ENCODE measurements around the gene TMEM203. TPM values are rescaled to one million over a fixed set of nuclear protein-coding genes. Genes with fewer than 3 reads are reported as not detected.

The TMEM203 gene
- total and polyA plus RNA-seq, 2 of the 13 experiments (the other 11 are each of a cell fraction or from before 2014, with no cell fraction given), result 23.4 to 36.7 TPM

DNA sequence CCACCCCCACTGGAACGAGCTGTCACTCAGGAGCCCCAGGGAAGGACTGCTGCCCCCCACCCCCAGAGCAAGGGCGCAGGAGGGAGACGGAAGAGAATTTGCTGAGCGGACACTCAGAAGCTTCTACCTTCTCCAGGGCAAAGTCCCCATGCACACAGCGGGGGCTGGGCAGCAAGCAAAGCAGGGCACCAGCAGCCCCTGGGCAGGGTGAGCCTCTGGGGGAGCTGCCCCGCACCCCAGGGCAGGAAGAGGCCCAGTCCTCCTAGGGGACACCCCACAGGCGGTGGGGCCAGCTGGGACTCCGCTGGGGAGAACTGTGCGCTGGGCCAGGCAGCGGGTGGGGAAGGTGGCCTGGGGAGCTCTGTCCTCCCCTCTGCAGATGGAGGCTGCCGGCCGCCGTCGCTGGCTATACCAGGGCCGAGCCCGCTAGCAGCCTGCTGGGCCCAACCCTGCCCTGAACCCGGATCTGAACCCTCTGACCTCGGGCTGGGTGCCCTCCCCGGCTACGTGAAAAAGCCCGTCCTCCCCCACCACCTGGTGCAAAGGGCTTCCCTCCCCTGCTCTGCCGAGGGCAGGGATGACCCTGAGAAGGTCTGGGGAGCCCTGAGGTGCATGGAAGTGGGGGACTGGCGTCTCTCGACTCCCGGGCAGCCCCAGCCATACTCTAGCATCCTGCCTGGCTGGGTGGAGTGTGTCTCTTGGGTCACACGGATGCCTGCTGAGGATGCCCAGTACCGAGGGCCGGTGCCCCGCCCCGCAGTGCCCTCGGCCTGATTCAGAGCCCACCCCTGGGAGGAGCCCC lies 24.7 kb upstream of the TMEM203 start (continued):
- TF ChIP-seq ZNF816 (CRISPR knock-in tag; IDR thresholded peaks at IDR 0.05; ENCODE audit: borderline replicate concordance) (0 out of 2 replicates have a peak, but pooled peaks have one; percentile 72), ZNF546 (CRISPR knock-in tag; conservative IDR thresholded peaks at IDR 0.05) (no peak), ZNF256 (CRISPR knock-in tag; conservative IDR thresholded peaks at IDR 0.05) (no peak), HES4 (CRISPR knock-in tag; IDR thresholded peaks at IDR 0.05; ENCODE audit: borderline replicate concordance) (no peak), HDAC6 (IDR thresholded peaks at IDR 0.05; ENCODE audit: low read depth, low read length) (no peak), U2AF1 (optimal IDR thresholded peaks at IDR 0.05; ENCODE audit: low read depth, low read length) (peak; percentile 69), ZNF350 (CRISPR knock-in tag; IDR thresholded peaks at IDR 0.05; ENCODE audit: borderline replicate concordance, low read depth) (peak; percentile 88), ZBTB10 (CRISPR knock-in tag; IDR thresholded peaks at IDR 0.05; ENCODE audit: borderline replicate concordance) (peak; percentile 87), SMAD3 (CRISPR knock-in tag; IDR thresholded peaks at IDR 0.05) (no peak), ZNF451 (CRISPR knock-in tag; IDR thresholded peaks at IDR 0.05) (peak; percentile 63; the same call in 1 of the 2 replicates), SMARCC2 (IDR thresholded peaks at IDR 0.05) (no peak), PLRG1 (conservative IDR thresholded peaks at IDR 0.05) (no peak), ZNF777 (CRISPR knock-in tag; IDR thresholded peaks at IDR 0.05) (peak; percentile 59; the same call in 1 of the 2 replicates), ZBTB37 (CRISPR knock-in tag; IDR thresholded peaks at IDR 0.05) (no peak), PRDM15 (CRISPR knock-in tag; IDR thresholded peaks at IDR 0.05) (no peak), ATF3 (CRISPR knock-in tag; IDR thresholded peaks at IDR 0.05) (no peak), ZNF558 (CRISPR knock-in tag; IDR thresholded peaks at IDR 0.05; ENCODE audit: borderline replicate concordance) (0 out of 2 replicates have a peak, but pooled peaks have one; percentile 43)
- TF ChIP-seq, protein P1, sequence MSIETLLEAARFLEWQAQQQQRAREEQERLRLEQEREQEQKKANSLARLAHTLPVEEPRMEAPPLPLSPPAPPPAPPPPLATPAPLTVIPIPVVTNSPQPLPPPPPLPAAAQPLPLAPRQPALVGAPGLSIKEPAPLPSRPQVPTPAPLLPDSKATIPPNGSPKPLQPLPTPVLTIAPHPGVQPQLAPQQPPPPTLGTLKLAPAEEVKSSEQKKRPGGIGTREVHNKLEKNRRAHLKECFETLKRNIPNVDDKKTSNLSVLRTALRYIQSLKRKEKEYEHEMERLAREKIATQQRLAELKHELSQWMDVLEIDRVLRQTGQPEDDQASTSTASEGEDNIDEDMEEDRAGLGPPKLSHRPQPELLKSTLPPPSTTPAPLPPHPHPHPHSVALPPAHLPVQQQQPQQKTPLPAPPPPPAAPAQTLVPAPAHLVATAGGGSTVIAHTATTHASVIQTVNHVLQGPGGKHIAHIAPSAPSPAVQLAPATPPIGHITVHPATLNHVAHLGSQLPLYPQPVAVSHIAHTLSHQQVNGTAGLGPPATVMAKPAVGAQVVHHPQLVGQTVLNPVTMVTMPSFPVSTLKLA (IDR thresholded peaks at IDR 0.05), result no peak
